G401.6 (cell line): ENCODE measurements around the gene WWC2.

ENCODE experiments used
- FAIRE-seq: peaks from 2 replicates; lab custom pipeline; 2012; peaks lifted over from hg19 to GRCh38; lab: Jason Lieb, UNC

Gene WWC2

DNA sequence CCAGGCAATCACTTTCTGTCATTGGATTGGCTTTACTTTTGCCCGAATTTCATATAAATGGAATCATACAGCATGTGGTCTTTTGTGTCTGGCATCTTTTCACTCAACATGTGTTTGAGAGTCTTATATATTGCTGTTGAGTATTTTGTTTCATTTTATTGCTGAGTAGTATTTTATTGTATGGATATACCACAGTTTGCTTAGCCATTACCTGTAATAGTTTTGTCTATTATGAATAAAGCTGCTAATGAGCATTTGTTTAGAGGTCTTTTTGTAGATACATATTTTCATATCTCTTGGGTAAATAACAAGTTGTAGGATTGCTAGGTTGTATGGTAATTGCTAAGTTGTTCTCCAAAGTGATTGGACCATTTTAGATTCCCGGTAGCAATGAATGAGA, 105.7 kb downstream of the WWC2 start:
- FAIRE-seq, result no peak

DNA sequence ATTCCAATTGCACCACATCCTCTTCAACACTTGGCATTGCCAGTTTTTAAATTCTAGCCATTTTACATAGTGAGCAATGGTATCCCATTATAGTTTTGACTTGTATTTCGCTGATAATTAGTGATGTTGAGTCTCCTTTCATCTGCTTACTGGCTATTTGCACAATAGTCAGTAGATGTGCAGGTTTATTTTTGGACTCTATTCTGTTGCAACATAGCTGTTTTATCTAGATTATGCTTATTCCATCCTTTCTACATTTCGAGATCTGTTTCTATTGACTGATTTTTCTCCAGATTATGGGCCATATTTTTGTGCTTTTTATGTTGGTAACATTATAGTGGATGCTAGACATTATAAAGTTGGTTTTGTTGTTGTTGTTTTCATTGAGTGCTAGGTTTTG, 106.1 kb downstream of the WWC2 start:
- no peak for FAIRE-seq

DNA sequence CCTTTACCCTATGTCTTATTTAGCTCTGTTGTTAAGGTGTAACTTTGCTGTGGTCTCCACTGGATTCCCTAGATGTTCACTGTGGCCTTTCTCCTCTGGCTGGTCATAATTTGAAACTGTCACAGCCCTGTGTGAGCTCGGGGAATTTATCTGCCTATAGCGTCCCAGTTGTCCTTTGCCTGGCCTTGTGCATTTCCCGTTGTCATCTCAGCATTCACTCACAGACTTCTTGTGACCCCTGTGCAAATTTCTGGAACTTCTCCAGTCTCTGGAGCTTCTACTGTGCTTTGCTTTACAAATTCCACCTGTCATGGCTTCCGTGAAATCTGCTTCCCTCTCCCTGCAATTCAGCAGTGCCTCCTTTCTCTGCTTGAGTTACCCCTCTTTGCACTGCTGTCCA, 106.7 kb downstream of the WWC2 start:
- FAIRE-seq, result no peak

GRCh38 chr4:183211533-183211932, 112.5 kb downstream of the WWC2 start:
- FAIRE-seq, result no peak

- FAIRE-seq, result no peak
Observed at GRCh38 chr4:183213996-183214395, 114.9 kb downstream of the WWC2 start.

DNA sequence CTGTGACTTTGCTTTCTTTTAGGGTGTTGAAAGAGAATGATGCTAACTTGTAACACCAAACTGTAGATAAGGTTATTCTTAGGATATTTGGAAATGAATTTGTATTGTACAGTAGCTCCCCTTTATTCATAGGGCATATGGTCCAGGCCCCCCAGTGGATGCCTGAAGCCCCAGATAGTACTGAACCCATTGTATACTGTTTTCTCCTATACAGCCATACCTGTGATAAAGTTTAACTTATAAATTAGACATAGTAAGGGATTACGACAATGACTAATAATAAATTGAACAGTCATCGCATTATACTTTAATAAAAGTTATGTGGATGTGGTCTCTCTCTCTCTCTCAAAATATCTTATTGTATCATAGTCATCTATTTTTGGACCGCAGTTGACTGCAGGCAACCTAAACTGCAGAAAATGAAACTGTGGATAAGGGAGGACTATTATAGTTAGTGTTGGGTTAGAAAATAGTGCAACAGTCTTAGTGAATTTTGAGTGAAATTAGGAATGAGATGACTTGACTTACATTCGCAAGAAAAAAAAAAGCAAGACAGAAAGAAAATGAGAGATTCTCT, 115.9 kb downstream of the WWC2 start:
- FAIRE-seq, result no peak

GRCh38 chr4:183220236-183220635, 121.2 kb downstream of the WWC2 start:
- FAIRE-seq, result no peak

- no peak for FAIRE-seq
Observed at GRCh38 chr4:183223053-183223452, 124.0 kb downstream of the WWC2 start.

- no peak for FAIRE-seq
Observed at GRCh38 chr4:183229397-183229796, 130.3 kb downstream of the WWC2 start.

DNA sequence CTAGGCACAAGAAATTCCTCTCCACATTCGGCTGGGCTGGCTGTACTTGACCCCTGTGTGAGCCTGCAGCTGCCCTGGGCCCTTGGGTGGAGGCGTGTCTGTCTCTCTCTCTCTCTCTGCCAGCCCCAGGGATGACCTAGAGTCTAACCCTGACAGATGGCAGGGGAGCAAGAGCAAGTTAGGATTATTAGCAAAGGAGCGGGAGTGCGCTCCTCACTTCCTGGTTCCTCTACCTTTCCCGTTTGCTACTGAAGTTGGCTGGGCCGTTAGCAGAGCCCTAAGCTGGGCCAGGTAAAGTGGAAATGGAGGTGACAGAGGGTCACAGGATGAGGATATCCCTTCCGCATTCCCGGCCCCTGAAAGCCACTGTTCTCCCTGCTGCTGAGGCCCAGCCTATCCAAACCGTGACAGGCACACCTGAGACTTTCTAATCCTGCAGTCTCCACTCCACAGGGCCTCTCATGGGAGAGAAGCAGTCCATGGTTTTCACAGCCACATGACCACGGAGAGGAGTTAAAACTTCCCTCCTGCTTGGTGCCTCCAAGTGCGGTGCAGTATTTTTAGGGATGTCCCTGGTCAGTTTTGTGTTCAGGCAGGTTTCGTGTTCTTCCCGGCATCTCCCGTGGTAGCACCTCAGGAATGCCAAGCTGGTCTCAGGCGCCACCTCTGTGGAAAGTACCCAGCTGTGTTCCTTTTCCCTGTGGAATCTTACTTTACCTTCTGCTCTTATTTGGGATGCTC, 141.7 kb downstream of the WWC2 start:
- FAIRE-seq, result no peak

GRCh38 chr4:183241322-183241640, 142.2 kb downstream of the WWC2 start:
- FAIRE-seq, result no peak

- FAIRE-seq, result no peak
Observed at GRCh38 chr4:183241721-183242151, 142.7 kb downstream of the WWC2 start.

GRCh38 chr4:183242291-183242690, 143.2 kb downstream of the WWC2 start:
- FAIRE-seq, result no peak

DNA sequence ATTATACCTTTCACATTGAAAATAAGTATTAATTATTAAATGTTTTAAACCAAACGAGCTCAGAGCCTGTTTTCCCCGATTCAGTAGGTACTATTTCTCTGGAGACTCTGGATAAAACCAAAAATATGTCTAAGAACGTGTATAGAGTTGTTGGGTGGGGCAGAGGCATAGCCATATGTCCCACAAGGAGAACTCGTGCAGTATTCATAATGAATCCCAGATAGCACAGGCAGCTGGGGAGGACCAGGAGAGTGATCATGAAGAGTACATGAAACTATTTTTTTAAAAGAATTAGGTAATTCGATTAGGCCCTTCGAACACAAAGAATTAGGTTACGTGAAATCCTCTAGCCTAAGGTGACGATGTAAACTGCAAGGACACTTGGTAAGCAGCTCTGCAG, 145.0 kb downstream of the WWC2 start:
- FAIRE-seq, result no peak

DNA sequence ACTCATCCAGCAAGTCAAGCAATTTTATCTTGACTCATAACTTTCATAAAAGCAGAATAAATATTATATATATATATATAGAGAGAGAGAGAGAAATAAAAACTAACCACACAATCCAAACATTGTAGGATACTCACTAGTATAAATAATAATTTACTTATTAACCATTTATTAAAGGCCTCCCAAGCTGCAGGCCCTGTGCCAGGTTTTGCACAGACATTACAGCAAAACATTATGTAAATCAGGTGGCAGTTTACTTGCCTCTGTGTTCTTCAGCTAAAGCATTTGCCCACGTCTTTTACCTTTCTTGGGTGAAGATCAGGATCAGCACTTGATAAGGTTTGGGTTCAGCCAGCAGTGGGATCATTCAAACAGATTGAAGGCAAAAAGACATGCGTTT, 145.4 kb downstream of the WWC2 start:
- FAIRE-seq, result no peak

- no peak for FAIRE-seq
Observed at GRCh38 chr4:183248201-183248600, 149.1 kb downstream of the WWC2 start.

- no peak for FAIRE-seq
Observed at GRCh38 chr4:183249854-183250253, 150.8 kb downstream of the WWC2 start.

DNA sequence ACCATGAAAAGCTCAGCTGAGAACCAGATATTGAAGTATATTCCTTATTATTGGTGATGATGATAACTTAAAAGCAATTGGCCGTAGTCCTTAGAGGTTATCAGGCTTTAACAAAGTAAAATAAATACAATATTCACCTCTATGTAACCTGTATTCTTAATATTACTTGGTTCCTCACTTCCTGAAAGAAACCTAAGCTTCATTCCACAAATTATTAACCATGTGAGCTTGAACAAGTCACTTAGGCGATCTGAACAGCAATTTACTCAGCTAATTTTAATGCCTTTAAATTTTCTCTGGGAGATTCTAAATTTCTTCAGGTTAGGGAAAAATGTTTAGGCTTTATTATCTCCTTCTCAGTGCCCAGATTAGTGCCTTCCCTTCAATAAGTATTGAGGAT, 151.8 kb downstream of the WWC2 start:
- FAIRE-seq, result no peak

- FAIRE-seq, result no peak
Observed at GRCh38 chr4:183252959-183253358, 153.9 kb downstream of the WWC2 start.

DNA sequence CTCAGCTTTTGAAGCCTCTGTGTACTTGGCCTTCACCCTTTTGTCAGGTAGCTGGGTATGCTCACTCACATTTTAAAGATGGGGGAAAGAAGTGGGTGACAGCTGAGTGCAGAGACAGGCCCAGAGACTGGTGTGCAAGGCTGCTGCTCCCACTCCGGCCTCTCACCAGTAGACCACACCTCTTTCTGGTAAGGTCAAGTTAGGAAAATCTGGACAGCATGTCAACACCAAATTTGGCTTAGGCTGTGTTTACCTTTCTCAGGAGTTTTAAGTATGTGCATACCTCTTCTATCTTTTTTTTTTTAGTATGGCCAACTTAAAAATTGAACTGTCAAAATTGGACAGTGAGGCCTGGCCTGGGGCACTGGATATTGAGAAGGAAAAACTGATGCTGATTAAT, 154.4 kb downstream of the WWC2 start:
- FAIRE-seq, result no peak

- no peak for FAIRE-seq
Observed at GRCh38 chr4:183254162-183254561, 155.1 kb downstream of the WWC2 start.

DNA sequence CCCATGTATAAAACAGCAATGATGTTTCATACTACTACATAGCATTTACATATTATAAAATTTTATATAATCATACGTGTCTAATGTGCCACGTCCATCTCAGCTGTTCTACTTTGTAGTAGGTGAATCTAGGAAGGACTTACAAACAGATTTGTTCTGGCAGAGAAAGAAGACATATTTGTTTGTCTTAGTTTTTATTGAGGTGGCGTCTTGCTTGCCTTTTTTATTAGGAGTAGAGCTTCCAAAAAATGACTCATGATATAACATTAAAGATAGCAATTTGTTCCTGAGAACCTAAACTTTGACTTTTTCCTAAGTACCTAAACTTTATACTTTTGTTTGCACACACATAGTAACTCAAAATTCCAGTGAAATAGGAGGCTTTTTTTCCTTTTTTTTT, 156.4 kb downstream of the WWC2 start:
- FAIRE-seq, result no peak

DNA sequence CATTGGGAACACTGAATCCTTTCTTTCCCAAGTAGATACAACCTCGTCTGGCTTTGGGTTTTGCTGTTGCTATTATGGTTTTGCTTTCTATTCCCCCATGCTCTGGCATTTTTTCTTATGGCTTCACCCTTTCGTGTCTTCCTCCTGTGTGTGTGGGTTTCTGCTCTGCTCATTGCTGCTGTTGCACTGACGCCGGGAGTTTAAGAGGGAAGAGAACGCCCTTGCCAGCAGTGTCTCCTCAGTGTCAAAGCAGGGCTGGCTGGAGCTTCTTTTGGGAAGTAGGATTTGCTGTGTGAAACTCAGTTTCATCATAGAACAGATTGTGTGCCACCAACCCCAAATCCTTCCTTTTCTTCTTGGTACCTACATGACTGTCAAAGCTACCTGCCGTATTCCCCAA, 157.3 kb downstream of the WWC2 start:
- no peak for FAIRE-seq

DNA sequence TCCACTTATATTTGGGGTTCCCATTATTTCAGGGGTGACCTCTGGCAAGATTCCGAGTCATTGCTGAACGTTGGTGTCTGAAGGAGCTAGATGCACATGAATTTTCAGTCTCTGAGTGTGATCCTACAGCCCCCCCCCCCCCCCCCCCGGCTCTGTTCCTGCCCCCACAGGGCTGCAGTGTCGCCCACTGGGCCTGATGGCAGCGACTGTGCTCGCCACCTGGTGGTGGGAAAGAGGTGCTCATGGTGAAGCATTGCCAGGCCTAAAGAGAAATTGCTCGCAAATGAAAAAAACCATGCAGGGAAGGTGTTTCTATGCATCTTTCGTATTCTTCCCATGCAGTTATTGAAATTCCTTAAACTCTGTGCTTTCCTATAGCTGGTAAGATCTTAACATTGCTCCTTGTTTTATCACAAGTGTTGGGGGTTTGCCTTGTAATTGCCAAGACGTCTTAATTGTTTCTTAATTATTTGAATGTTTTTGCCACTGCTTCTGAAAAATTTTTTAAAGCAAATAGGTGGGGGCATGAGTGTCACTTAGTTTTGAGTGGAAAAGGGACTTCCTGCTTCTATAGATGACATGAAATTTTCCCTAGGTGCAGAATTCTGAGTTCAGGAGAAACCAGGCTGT, 157.8 kb downstream of the WWC2 start:
- no peak for FAIRE-seq
